GM18499 (cell line): ENCODE results near the gene MFRP.

Experiments
- ATAC-seq: cut with Tn5 transposase; IDR thresholded peaks from one replicate; pipeline ENCODE4 v1.9.1; 2021; ENCODE audit warnings: moderate number of reproducible peaks; ENCODE audit not compliant: insufficient read depth, unreplicated experiment

MFRP gene

DNA sequence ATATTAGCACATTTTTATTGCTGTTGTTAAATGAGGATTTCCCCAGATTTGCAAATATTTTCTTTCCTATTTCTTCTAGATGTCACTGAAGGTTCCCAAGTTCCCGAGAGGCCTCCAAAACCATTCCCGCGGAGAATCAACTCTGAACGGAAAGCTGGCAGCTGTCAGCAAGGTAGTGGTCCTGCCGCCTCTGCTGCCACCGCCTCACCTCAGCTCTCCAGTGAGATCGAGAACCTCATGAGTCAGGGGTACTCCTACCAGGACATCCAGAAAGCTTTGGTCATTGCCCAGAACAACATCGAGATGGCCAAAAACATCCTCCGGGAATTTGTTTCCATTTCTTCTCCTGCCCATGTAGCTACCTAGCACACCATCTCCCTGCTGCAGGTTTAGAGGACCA lies 47.1 kb downstream of the MFRP start:
- ATAC-seq, result no peak

DNA sequence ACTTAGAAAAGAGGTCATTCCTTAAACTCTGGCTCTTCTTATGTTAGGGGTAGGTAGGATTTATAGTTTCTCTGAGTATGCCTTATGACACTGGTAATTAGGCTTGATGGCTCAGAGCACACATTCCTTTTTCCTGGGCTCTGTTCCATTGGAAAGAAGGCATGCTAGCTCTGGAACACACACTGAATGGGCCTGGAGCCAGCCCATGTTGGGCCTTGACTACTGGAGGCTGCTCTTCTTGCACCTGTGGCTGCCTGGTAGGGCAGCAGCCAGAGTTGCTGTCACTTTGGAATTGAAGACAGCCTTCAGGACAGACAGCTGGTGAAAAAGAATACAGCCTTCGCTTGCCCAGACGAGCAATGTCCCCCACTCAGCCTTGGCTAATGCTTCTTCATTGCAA lies 47.8 kb downstream of the MFRP start:
- no peak for ATAC-seq

DNA sequence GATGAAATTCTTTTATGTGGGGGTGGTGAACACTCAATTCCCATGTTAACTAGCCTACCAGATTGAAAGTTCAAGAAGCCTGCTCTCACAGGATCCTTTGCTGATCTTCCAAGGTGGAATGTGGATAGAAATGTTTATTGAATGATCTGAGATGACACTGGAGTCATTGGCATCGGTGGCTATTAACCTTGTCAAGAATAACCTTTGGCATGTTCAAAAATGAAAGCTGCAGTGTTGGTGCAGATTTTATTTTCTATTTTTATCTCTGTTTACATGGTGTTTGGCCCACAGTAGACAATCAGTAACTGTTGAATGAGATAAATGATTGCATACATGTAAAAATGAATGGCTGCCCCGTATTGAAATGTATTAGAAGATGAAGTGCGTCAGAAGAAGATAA lies 48.6 kb downstream of the MFRP start:
- ATAC-seq, result no peak

DNA sequence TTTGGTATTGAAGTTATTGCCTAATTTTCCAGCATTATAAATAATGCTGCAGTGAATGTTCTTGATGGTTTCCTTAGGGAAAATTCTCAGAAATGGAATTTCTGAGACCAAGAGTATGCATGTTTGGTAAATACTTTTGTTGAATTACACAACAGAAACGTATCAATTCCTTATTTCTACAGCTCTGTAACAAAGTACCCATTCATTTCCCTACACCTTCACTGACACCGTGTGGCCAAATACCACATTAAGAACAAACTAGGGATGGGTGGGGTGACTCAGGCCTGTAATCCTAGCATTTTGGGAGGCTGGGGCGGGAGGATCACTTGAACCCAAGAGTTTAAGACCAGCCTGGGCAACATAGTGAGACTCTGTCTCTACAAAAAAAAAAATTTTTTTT lies 51.3 kb downstream of the MFRP start:
- ATAC-seq, result no peak

DNA sequence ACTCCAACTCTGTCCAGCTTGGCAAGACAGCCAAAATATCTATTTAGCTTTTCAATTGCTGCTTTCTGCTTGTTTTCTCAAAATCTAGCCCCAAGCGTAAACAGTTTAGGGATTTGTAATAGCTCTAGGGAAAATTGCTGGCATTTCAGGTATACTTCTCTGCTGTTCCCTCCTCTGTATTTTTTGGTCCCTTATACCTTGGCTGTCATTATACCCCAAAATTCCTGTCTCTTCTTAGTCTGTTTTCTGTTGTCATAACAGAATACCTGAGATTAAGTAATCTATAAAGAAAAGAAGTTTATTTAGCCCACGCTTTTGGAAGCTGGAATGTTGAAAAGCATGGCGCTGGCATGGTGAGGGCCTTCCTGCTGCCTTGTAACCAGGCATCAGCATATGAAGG lies 53.0 kb downstream of the MFRP start:
- no peak for ATAC-seq

DNA sequence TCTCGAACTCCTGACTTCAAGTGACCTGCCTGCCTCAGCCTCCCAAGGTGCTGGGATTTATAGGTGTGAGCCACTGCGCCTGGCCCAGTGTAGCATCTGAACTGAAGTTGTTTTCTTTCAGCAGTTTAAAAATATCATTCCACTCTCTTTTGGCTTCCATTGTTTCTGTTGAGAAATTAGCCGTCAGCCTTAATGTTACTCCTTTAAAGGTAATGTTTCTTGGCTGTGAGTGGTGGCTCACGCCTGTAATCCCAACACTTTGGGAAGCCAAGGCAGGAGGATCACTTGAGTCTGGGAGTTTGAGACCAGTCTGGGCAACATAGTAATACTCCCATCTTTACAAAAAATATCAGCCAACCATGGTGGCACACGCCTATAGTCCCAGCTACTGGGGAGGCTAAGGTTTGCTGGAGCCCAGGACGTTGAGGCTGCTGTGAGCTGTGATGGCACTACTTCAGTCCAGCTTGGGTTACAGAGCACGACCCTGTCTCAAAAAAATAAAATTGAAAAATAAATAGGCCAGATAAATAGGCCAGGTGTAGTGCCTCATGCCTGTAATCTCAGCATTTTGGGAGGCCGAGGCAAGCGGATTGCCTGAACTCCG lies 55.5 kb downstream of the MFRP start:
- ATAC-seq, result no peak
